SK-N-SH (cell line): ENCODE data around the gene SLC6A11.
A peak's percentile ranks its signal among the peaks of the same experiment; 100 is the strongest.

Experiments
- CTCF ChIP-seq: fragments of 200-600 bp; sonication (generic); IDR thresholded peaks from 2 replicates; pipeline ENCODE4 v1.6.1; 2017; ENCODE audit warnings: antibody characterized with exemption, mild to moderate bottlenecking, moderate library complexity
- IRF3 ChIP-seq: fragments of 150-350 bp; IDR thresholded peaks from 2 replicates; pipeline ENCODE4 v1.6.1; 2016; ENCODE audit warnings: mild to moderate bottlenecking, low read depth, low read length
- JUND ChIP-seq: IDR thresholded peaks from 2 replicates; pipeline ENCODE4 v1.4.0; 2012
- NFIC ChIP-seq: IDR thresholded peaks from 2 replicates; pipeline ENCODE4 v1.4.0; 2012; ENCODE audit warnings: borderline replicate concordance
- POLR2AphosphoS5 ChIP-seq: IDR thresholded peaks from 2 replicates; pipeline ENCODE4 v1.6.1; 2012; ENCODE audit warnings: low read depth, low read length
- RCOR1 ChIP-seq: fragments of 150-350 bp; IDR thresholded peaks from 2 replicates; pipeline ENCODE4 v1.6.1; 2017; ENCODE audit warnings: antibody characterized with exemption, low read length
- TAF1 ChIP-seq: IDR thresholded peaks from 2 replicates; pipeline ENCODE4 v1.6.1; 2012; ENCODE audit warnings: low read depth, mild to moderate bottlenecking, low read length, moderate library complexity, borderline replicate concordance
- USF2 ChIP-seq: fragments of 150-350 bp; IDR thresholded peaks from 2 replicates; pipeline ENCODE4 v1.6.1; 2017; ENCODE audit warnings: antibody characterized with exemption, low read length, low read depth, borderline replicate concordance

GRCh38 chr3:10783360-10784351 lies 32.4 kb upstream of the SLC6A11 start:
- TF ChIP-seq CTCF: peak; percentile 72
- TF ChIP-seq RCOR1: no peak
- TF ChIP-seq POLR2AphosphoS5: no peak
- no peak for TF ChIP-seq TAF1
- no peak for TF ChIP-seq NFIC
- TF ChIP-seq IRF3: no peak
- no peak for TF ChIP-seq JUND
- TF ChIP-seq USF2: no peak
